Endodermal cell (in vitro differentiated cells): ENCODE results near the gene ZNF396. TPM values are rescaled to one million over a fixed set of nuclear protein-coding genes. Genes with fewer than 3 reads are reported as not detected.

Experiments used
- DNase-seq: peaks from one replicate; pipeline ENCODE4 v3.0.0-alpha.2; 2017
- H3K27ac ChIP-seq: 2 replicates; pipeline ENCODE4 v1.5.1; 2013; ENCODE audit warnings: mild to moderate bottlenecking, low read depth, low read length, moderate library complexity
- H3K27me3 ChIP-seq: 2 replicates; pipeline ENCODE4 v1.6.1; 2013; ENCODE audit warnings: mild to moderate bottlenecking, low read length, moderate library complexity; ENCODE audit not compliant: insufficient read depth, control insufficient read depth, poor library complexity, severe bottlenecking
- H3K36me3 ChIP-seq: 2 replicates; pipeline ENCODE4 v1.7.0; 2013; ENCODE audit warnings: mild to moderate bottlenecking, low read length, moderate library complexity; ENCODE audit not compliant: control insufficient read depth, insufficient read depth
- H3K4me1 ChIP-seq: one replicate; pipeline ENCODE4 v1.7.0; 2013; ENCODE audit warnings: low read length; ENCODE audit not compliant: control insufficient read depth, insufficient read depth
- H3K4me3 ChIP-seq: 2 replicates; pipeline ENCODE4 v1.5.1; 2013; ENCODE audit warnings: mild to moderate bottlenecking, low read length, moderate library complexity
- H3K9ac ChIP-seq: 2 replicates; pipeline ENCODE4 v1.6.1; 2013; ENCODE audit warnings: mild to moderate bottlenecking, low read length, moderate library complexity; ENCODE audit not compliant: poor library complexity, severe bottlenecking; ENCODE audit errors: extremely low read depth
- H3K9me3 ChIP-seq: 2 replicates; pipeline ENCODE4 v1.6.1; 2013; ENCODE audit warnings: mild to moderate bottlenecking, low read length, moderate library complexity; ENCODE audit not compliant: control insufficient read depth
- H3K27ac Mint-ChIP-seq: 2 replicates; pipeline ENCODE4 v1.8.0; 2020; ENCODE audit warnings: mixed read lengths
- H3K27me3 Mint-ChIP-seq: 2 replicates; pipeline ENCODE4 v1.8.0; 2021; ENCODE audit warnings: mild to moderate bottlenecking, mixed read lengths; ENCODE audit not compliant: insufficient read depth
- H3K36me3 Mint-ChIP-seq: 2 replicates; pipeline ENCODE4 v1.8.0; 2020; ENCODE audit warnings: low read depth, mixed read lengths
- H3K4me1 Mint-ChIP-seq: 2 replicates; pipeline ENCODE4 v1.8.0; 2020; ENCODE audit warnings: mixed read lengths
- H3K4me3 Mint-ChIP-seq: 2 replicates; pipeline ENCODE4 v1.8.0; 2020; ENCODE audit warnings: mild to moderate bottlenecking, moderate library complexity, mixed read lengths
- H3K9me3 Mint-ChIP-seq: 2 replicates; pipeline ENCODE4 v1.8.0; 2020; ENCODE audit warnings: mild to moderate bottlenecking, mixed read lengths
- CTCF ChIP-seq: fragments of 200-600 bp; sonication (generic); conservative IDR thresholded peaks from 2 replicates; pipeline ENCODE4 v1.5.0; 2021; ENCODE audit warnings: antibody characterized with exemption, mild to moderate bottlenecking
- WGBS, 2 experiments: methylation state at CpG; one replicate each; pipeline versions ENCODE4 v1.1.5 to v1.1.7; 2013; ENCODE audit warnings: missing lambda C conversion rate in 2 of 2, mixed read lengths in 1 of 2; ENCODE audit not compliant: insufficient coverage in 1 of 2, insufficient read length in 1 of 2; 5-methylcytosine and 5-hydroxymethylcytosine counted together
- total RNA-seq, 2 donors: library from RNA; stranded (reverse); fragmentation: NEBNext Ultra II Directional in 1 of 2; extraction: Animal tissue kit (Norgen Biotek cat#: 25700) in 1 of 2; gene quantifications; 2 replicates in 1 of 2; 3 replicates in 1 of 2; pipeline ENCODE4 v1.2.1, GENCODE V29; 2021

ZNF396 gene
- total RNA-seq, 2 donors from 2014 or later, result 5.4 to 8.5 TPM

DNA sequence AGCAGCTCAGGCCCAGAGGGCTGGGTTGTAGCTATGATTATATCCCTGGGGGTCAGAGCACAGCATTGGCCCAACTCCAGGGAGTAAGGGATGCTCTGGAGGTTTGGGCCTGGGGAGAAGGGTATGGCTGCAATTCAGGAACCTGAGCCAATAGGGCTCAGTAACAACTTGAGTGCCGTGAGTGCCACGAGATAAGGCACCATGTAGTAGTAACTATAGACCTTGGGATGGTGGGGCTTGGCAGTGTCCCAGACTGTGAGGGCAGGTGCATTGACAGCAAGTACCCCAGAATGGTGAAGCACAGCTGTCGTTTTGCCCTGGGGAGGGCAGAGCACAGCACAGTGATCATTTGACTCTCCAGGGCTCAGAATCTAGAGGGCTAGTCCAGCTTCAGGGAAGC lies 45.1 kb upstream of the ZNF396 start:
- Histone ChIP-seq H3K27ac (no peak overlapping the region), H3K9ac (no peak overlapping the region), H3K4me3 (no peak overlapping the region), H3K9me3 (peaks cover 26% of the 10 kb centered on the region), H3K36me3 (no peaks in the 10 kb centered on the region), H3K4me1 (peaks cover 4% of the 10 kb centered on the region), H3K27me3 (no peaks in the 10 kb centered on the region)
- WGBS, 2 experiments, result 80 to 86% methylated on average over 2 to 3 of the region's 3 CpGs
- Mint-ChIP-seq H3K27ac (no peak overlapping the region), H3K9me3 (peaks cover 19% of the 10 kb centered on the region), H3K4me1 (peaks cover 18% of the 10 kb centered on the region), H3K27me3 (no peaks in the 10 kb centered on the region), H3K4me3 (no peak overlapping the region), H3K36me3 (peaks cover 4% of the 10 kb centered on the region)
- TF ChIP-seq CTCF, result no peak
- no peak for DNase-seq

GRCh38 chr18:35418610-35419009 lies 41.5 kb upstream of the ZNF396 start:
- Mint-ChIP-seq H3K36me3 (peaks cover 4% of the 10 kb centered on the region), H3K9me3 (peaks cover 23% of the 10 kb centered on the region), H3K4me1 (peaks cover 7% of the 10 kb centered on the region), H3K4me3 (no peak overlapping the region), H3K27me3 (no peaks in the 10 kb centered on the region), H3K27ac (no peak overlapping the region)
- no peak for TF ChIP-seq CTCF
- Histone ChIP-seq H3K27me3 (no peaks in the 10 kb centered on the region), H3K4me1 (no peaks in the 10 kb centered on the region), H3K9ac (no peak overlapping the region), H3K9me3 (peaks cover 30% of the 10 kb centered on the region), H3K4me3 (no peak overlapping the region), H3K27ac (no peak overlapping the region), H3K36me3 (no peaks in the 10 kb centered on the region)
- DNase-seq, result no peak
- WGBS, 2 experiments, result 91 to 100% methylated on average over 3 to 4 of the region's 4 CpGs

DNA sequence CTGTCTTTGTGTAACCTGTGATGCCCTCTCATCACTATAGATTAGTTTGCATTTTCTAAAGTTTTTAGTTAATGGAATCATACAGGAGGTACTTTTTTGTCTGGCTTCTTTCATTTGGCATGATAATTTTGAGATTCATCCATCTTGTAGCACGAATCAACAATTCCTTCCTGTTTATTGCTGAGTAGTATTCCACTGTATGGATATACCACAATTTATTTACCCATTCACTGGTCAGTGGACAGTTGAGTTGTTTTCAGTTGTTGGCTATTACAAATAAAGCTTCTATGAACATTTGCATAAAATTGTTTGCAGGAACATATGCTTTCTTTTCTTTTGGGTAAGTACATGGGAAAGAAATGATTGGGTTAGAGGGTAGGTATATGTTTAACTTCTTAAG lies 40.1 kb upstream of the ZNF396 start:
- no peak for TF ChIP-seq CTCF
- no peak overlapping the region for H3K27ac Mint-ChIP-seq
- peaks cover 4% of the 10 kb centered on the region for H3K36me3 Mint-ChIP-seq

More for the DNA sequence above, 40.1 kb upstream of the ZNF396 start:
- Histone ChIP-seq H3K4me1 (no peaks in the 10 kb centered on the region), H3K9me3 (peaks cover 30% of the 10 kb centered on the region), H3K9ac (no peak overlapping the region), H3K27ac (no peak overlapping the region), H3K36me3 (no peaks in the 10 kb centered on the region), H3K4me3 (peak overlapping the region; percentile 70), H3K27me3 (no peaks in the 10 kb centered on the region)
- no peak overlapping the region for H3K4me3 Mint-ChIP-seq
- no peaks in the 10 kb centered on the region for H3K27me3 Mint-ChIP-seq
- no peaks in the 10 kb centered on the region for H3K4me1 Mint-ChIP-seq
- H3K9me3 Mint-ChIP-seq, result peaks cover 23% of the 10 kb centered on the region
- 100% methylated on average over 1 of the region's 1 CpG; no CpG with 5 or more reads in 1 of the 2 experiments for WGBS, 2 experiments
- no peak for DNase-seq
